AG08396 (cell line): ENCODE measurements around the gene CDC42BPA.
A peak's percentile ranks its signal among the peaks of the same experiment; 100 is the strongest.
"Not testable (repeated sequence)": the region's sequence is repeated elsewhere in the genome, so short reads cannot be mapped to it uniquely, and the experiment has no call there.

Experiments
- DNase-seq: peaks from one replicate; pipeline ENCODE4 v3.0.0; 2012; ENCODE audit warnings: low spot score, mixed read lengths

Gene CDC42BPA

GRCh38 chr1:226964611-226965486 lies 353.4 kb downstream of the CDC42BPA start:
- DNase-seq: no peak

- DNase-seq: no peak
Measured at GRCh38 chr1:226964068-226964425, 354.2 kb downstream of the CDC42BPA start.

GRCh38 chr1:226962421-226963391 lies 355.6 kb downstream of the CDC42BPA start:
- no peak for DNase-seq

- no peak for DNase-seq
Measured at GRCh38 chr1:226960944-226961765, 357.1 kb downstream of the CDC42BPA start.

- no peak for DNase-seq
Measured at GRCh38 chr1:226960256-226960655, 358.0 kb downstream of the CDC42BPA start.

GRCh38 chr1:226958300-226958699 lies 360.0 kb downstream of the CDC42BPA start:
- DNase-seq: no peak

GRCh38 chr1:226957714-226958113 lies 360.6 kb downstream of the CDC42BPA start:
- DNase-seq: no peak

GRCh38 chr1:226956942-226957713 lies 361.2 kb downstream of the CDC42BPA start:
- no peak for DNase-seq

- DNase-seq: not testable (repeated sequence)
Measured at GRCh38 chr1:226955857-226956256, 362.4 kb downstream of the CDC42BPA start.

- no peak for DNase-seq
Measured at GRCh38 chr1:226954777-226955176, 363.5 kb downstream of the CDC42BPA start.

GRCh38 chr1:226954337-226954736 lies 364.0 kb downstream of the CDC42BPA start:
- DNase-seq: no peak

GRCh38 chr1:226953175-226953800 lies 365.0 kb downstream of the CDC42BPA start:
- DNase-seq: peak; percentile 37

- DNase-seq: no peak
Measured at GRCh38 chr1:226952118-226952441, 366.2 kb downstream of the CDC42BPA start.

- no peak for DNase-seq
Measured at GRCh38 chr1:226951286-226952117, 366.8 kb downstream of the CDC42BPA start.

GRCh38 chr1:226950871-226951270 lies 367.4 kb downstream of the CDC42BPA start:
- DNase-seq: no peak

- no peak for DNase-seq
Measured at GRCh38 chr1:226950316-226950715, 368.0 kb downstream of the CDC42BPA start.

GRCh38 chr1:226949401-226949800 lies 368.9 kb downstream of the CDC42BPA start:
- no peak for DNase-seq

GRCh38 chr1:226948996-226949395 lies 369.3 kb downstream of the CDC42BPA start:
- DNase-seq: no peak

- no peak for DNase-seq
Measured at GRCh38 chr1:226948480-226948879, 369.8 kb downstream of the CDC42BPA start.

- DNase-seq: no peak
Measured at GRCh38 chr1:226948051-226948450, 370.2 kb downstream of the CDC42BPA start.
